Stimulated activated memory B cell treated with anti-CD40 and anti-IgM and Interleukin-4, amounts not matched to agents 10 μg/mL and 1 μg/mL and 100 μg/mL, for 72 hours (primary cell): ENCODE results near the gene EXOC4.
"Not testable (repeated sequence)": the region's sequence is repeated elsewhere in the genome, so short reads cannot be mapped to it uniquely, and the experiment has no call there.

ENCODE experiments used
- ATAC-seq: fragments of 150-1000 bp; cut with Tn5 transposase; 2 replicates; pipeline ENCODE4 v1.10.0; 2021
- H3K27ac Mint-ChIP-seq: one replicate; pipeline ENCODE4 v1.8.0; 2022; ENCODE audit warnings: mild to moderate bottlenecking, mixed read lengths
- H3K27me3 Mint-ChIP-seq: one replicate; pipeline ENCODE4 v1.8.0; 2022; ENCODE audit warnings: mixed read lengths
- H3K36me3 Mint-ChIP-seq: one replicate; pipeline ENCODE4 v1.8.0; 2022; ENCODE audit warnings: mixed read lengths
- H3K4me1 Mint-ChIP-seq: one replicate; pipeline ENCODE4 v1.8.0; 2022; ENCODE audit warnings: mixed read lengths
- H3K4me3 Mint-ChIP-seq: one replicate; pipeline ENCODE4 v1.8.0; 2022; ENCODE audit warnings: mild to moderate bottlenecking, moderate library complexity, mixed read lengths
- H3K9me3 Mint-ChIP-seq: one replicate; pipeline ENCODE4 v1.8.0; 2022; ENCODE audit warnings: mixed read lengths

Gene EXOC4

DNA sequence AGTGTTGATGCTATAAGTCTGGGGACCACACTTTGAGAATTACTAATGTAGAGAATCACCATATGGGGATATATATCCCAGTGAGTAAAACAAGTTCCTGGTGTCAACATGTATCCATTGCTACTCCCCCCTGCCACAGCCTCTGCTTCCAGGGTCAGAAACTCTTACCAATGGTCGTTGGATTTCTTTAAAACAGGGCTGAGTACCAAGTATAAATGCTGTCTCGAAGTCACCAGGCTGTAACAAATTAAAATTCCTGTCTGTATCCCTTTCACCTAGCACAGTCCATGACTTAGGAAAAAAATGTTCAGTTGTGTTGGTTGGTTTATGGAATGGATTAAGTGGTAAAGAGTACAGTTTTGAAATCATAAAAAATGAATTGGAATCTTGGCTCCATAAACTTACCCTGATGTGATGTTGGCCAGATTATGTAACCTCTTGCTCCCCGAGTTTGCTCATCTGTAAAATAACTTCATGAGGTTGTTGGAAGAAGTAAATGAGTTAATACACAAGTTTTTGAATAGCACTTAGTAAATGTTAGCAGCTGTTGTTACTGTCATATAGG, 510.3 kb downstream of the EXOC4 start:
- Mint-ChIP-seq H3K27ac (no peak overlapping the region), H3K4me3 (no peak overlapping the region)
- ATAC-seq = no peak

DNA sequence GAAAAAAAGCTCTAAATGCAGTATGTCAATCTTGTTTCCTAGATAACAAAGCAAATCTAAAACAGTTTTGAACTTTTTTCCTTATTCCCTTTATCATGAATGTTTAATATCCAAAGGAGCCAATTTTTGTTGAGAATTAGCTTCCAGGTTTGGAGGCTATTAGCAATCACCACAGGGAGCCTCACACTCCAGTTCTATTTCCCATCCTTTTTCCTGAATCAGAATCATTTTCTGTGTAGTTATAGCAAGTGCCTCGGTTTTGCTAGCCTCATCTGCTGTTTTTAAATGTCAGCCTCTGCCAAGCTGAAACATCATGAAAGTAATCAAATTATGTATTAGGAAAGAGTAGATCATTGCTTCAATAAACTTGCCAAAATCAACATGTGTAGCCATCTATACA, 516.8 kb downstream of the EXOC4 start:
- no peak for ATAC-seq
- Mint-ChIP-seq H3K27ac (no peak overlapping the region), H3K27me3 (no peaks in the 10 kb centered on the region), H3K4me3 (no peak overlapping the region), H3K9me3 (no peaks in the 10 kb centered on the region), H3K36me3 (peaks cover 13% of the 10 kb centered on the region), H3K4me1 (no peaks in the 10 kb centered on the region)

More for the DNA sequence above, 510.3 kb downstream of the EXOC4 start:
- H3K4me1 Mint-ChIP-seq = no peaks in the 10 kb centered on the region
- no peaks in the 10 kb centered on the region for H3K27me3 Mint-ChIP-seq
- no peaks in the 10 kb centered on the region for H3K9me3 Mint-ChIP-seq
- H3K36me3 Mint-ChIP-seq = peaks cover 27% of the 10 kb centered on the region

DNA sequence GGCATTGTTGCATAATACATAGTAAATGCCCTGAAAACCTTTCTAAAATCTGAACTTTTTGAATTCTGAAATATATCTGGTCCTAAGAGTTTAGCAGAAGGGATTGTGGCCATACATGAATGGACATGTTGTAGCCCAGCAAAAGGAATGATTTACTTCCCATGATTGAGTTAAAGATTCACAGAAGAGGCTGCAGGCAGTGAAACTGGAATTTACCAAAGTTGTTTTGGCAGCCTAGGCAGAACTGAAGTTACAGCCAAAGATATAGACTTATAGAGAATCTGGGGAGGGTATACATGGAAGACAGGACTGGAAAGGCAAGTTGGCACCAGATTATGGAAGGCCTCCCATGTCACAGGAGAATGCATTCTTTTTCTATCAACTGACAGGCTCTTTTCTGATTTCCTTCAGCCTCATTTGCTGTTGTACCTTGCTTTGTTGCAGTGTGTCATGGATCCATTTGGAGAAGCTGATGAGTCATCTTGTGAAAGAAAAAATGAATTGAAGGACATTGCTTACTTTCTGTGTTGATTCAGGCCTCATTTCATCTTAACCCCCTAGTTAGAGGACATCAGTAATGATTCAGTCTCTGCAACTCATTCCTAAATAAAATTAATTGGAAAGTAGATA, 518.1 kb downstream of the EXOC4 start:
- Mint-ChIP-seq H3K27me3 (no peaks in the 10 kb centered on the region), H3K4me3 (no peak overlapping the region), H3K9me3 (no peaks in the 10 kb centered on the region), H3K27ac (no peak overlapping the region), H3K36me3 (peaks cover 13% of the 10 kb centered on the region), H3K4me1 (no peaks in the 10 kb centered on the region)
- ATAC-seq = no peak

DNA sequence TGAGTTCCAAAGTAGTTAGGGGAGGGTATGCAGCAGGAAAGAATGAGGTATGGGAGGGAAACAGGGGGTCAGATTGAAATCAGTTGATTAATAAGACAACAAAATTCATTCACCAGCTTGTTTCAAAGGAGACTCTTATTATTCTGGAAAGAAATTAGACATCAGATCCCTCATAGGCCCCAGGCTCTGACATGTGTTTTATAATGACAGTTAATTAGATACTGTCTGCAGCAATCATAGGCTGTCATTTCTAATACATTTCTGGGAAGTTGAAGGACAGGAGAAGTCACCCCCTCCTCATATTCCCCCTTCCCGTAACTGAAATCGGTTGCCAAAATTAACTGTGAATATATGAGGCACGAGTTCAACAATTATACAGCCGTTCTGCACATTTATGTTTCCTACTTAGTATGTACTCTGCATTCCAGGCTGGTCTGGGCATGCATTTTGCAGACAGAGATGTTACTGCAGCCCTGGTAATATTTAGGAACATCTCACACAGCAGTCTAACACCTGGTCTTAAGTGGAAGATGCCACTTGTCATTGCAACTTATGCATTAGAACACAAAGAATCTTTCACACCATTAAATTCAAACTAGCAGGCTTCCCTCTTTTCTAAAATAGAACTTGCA, 519.0 kb downstream of the EXOC4 start:
- H3K4me3 Mint-ChIP-seq = no peak overlapping the region
- no peaks in the 10 kb centered on the region for H3K9me3 Mint-ChIP-seq
- H3K27ac Mint-ChIP-seq = no peak overlapping the region
- H3K36me3 Mint-ChIP-seq = peaks cover 12% of the 10 kb centered on the region
- no peaks in the 10 kb centered on the region for H3K4me1 Mint-ChIP-seq
- ATAC-seq = no peak
- H3K27me3 Mint-ChIP-seq = no peaks in the 10 kb centered on the region

DNA sequence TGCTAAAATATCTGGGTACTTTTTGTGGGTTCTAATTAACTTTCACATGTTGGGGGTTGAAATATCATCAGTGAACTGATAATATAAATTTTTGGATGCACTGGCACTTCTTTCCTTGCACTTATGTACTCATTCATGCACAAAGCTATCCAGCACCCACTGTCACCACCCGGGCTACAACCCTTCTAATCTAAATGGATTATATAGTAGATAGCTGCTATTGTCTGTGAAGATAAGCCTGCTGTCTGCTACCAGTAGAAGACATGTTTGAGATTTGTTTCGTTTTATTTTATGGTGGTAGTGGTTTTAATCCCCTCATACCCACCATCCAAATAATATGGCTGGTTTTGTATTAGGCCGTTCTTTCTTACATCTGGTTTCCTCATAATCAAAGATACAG, 520.7 kb downstream of the EXOC4 start:
- Mint-ChIP-seq H3K27me3 (no peaks in the 10 kb centered on the region), H3K36me3 (peaks cover 17% of the 10 kb centered on the region), H3K4me1 (no peaks in the 10 kb centered on the region), H3K4me3 (no peak overlapping the region), H3K27ac (no peak overlapping the region), H3K9me3 (no peaks in the 10 kb centered on the region)
- no peak for ATAC-seq

DNA sequence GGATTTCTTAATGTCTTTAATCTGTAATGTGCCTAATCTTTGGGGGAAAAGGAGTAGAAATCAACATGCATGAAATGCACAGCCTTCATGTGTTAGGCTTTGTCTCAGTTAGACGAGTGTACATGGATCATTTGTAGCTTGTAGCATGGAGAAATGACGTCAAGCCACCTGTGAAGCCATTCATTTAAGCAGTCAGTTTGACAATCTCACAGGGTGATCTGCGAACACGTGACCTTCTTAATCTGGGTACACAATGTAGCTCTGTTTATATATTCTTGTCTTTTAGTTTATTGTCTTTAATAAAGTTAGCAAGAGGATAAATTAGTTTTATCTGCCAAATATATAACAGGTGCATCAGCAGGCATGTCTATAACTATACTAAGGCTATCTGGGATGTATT, 522.3 kb downstream of the EXOC4 start:
- ATAC-seq = no peak
- peaks cover 29% of the 10 kb centered on the region for H3K36me3 Mint-ChIP-seq

DNA sequence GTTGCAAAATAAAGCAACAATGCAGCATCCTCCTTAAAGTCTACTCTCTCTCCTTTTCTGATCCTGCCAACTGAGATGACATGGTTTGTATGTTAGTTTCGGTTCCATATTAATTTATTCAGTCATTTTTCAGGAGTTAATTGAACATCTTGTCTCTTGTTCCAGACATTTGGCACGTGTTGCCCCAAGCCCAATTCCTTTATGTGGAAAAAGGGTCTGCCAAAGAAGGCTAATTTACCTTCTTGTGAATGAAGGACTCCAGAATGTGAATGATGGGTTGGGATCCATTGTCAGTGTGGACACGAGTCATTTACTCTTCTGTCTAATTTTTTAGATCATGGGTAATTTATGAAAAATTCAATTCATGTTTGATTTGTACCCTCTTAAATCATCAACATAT, 523.4 kb downstream of the EXOC4 start:
- Mint-ChIP-seq H3K27me3 (no peaks in the 10 kb centered on the region), H3K36me3 (peaks cover 29% of the 10 kb centered on the region), H3K27ac (no peak overlapping the region), H3K4me1 (no peaks in the 10 kb centered on the region), H3K9me3 (no peaks in the 10 kb centered on the region), H3K4me3 (no peak overlapping the region)
- no peak for ATAC-seq

More for the DNA sequence above, 522.3 kb downstream of the EXOC4 start:
- H3K27me3 Mint-ChIP-seq = no peaks in the 10 kb centered on the region
- no peak overlapping the region for H3K27ac Mint-ChIP-seq
- H3K4me1 Mint-ChIP-seq = no peaks in the 10 kb centered on the region
- no peak overlapping the region for H3K4me3 Mint-ChIP-seq
- no peaks in the 10 kb centered on the region for H3K9me3 Mint-ChIP-seq

DNA sequence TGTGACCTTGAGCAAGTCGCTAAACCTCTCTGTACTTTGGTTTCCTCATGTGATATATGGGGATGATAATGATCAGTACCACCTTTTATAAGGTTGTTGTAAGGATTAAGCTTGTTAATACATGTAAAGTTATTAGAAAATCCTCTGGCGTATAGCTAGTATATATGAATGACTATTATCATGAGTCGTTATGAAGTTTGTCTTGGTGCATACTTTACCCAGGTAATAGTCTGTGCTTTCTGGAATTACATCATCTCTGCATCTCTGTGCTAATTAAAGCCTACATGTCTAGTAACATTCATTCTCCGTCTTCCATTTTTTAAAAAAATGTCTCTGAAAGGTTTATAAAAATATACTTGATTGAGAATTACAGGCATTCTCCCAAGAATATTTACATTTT, 524.8 kb downstream of the EXOC4 start:
- no peak overlapping the region for H3K4me3 Mint-ChIP-seq
- H3K36me3 Mint-ChIP-seq = peaks cover 29% of the 10 kb centered on the region
- H3K27ac Mint-ChIP-seq = no peak overlapping the region
- no peak for ATAC-seq
- H3K27me3 Mint-ChIP-seq = no peaks in the 10 kb centered on the region
- H3K9me3 Mint-ChIP-seq = no peaks in the 10 kb centered on the region
- no peaks in the 10 kb centered on the region for H3K4me1 Mint-ChIP-seq

DNA sequence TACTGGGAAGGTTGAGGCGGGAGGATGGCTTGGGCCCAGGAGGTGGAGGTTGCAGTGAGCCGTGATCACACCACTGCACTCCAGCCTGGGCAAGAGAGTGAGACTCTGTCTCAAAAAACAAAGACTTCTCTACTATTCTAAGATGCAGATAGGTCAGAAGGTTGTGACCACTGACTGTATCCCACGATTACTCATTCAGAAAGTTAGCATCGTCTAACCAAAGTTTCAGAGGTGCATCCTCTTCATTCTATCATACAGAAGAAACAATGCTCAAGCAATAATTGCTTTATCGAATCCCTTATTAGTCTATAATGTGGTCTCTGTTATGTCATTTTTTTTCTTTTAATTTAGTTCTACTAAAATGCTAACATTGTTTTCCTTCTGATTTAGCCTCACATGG, 525.6 kb downstream of the EXOC4 start:
- Mint-ChIP-seq H3K27me3 (no peaks in the 10 kb centered on the region), H3K27ac (no peak overlapping the region), H3K4me3 (no peak overlapping the region), H3K4me1 (no peaks in the 10 kb centered on the region), H3K36me3 (peaks cover 29% of the 10 kb centered on the region), H3K9me3 (no peaks in the 10 kb centered on the region)
- ATAC-seq = peak; percentile 76

DNA sequence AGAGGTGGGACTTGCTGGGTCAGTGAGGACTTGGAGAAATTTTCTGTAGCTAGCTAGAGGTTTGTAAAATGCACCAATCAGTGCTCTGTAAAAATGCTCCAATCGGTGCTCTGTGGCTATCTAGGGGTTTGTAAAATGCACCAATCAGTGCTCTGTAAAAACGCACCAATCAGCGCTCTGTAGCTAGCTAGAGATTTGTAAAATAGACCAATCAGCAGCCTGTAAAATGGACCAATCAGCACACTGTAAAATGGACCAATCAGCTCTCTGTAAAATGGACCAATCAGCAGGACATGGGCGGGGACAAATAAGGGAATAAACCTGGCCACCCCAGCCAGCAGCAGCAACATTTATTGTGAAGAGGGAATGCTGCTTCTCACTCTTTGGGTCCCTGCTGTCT, 526.7 kb downstream of the EXOC4 start:
- not testable (repeated sequence) for H3K4me3 Mint-ChIP-seq, H3K9me3 Mint-ChIP-seq, H3K27me3 Mint-ChIP-seq, H3K27ac Mint-ChIP-seq, H3K4me1 Mint-ChIP-seq, ATAC-seq
- peaks cover 29% of the 10 kb centered on the region for H3K36me3 Mint-ChIP-seq

DNA sequence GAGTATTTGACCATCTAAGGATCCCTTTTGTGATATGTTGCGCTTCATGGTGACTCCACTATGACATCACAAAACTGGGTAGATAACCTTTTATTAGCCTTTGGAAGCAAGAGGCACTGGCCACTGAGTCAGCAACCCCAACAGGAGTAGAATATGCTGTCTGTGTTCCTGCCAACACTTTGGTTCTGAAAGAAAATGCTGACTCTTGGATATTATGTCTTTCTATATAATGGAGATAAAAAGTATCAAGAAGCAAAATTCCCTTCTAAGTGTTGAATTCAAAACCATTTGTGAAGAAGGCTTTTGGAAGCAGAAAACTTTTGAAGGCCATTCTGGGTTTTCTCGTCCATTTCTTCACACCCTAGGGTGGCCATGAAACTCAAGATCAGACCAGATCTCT, 528.0 kb downstream of the EXOC4 start:
- H3K27me3 Mint-ChIP-seq = no peaks in the 10 kb centered on the region
- H3K27ac Mint-ChIP-seq = no peak overlapping the region
- no peaks in the 10 kb centered on the region for H3K9me3 Mint-ChIP-seq
- no peak overlapping the region for H3K4me3 Mint-ChIP-seq
- no peaks in the 10 kb centered on the region for H3K4me1 Mint-ChIP-seq
- H3K36me3 Mint-ChIP-seq = peaks cover 29% of the 10 kb centered on the region
- ATAC-seq = no peak

DNA sequence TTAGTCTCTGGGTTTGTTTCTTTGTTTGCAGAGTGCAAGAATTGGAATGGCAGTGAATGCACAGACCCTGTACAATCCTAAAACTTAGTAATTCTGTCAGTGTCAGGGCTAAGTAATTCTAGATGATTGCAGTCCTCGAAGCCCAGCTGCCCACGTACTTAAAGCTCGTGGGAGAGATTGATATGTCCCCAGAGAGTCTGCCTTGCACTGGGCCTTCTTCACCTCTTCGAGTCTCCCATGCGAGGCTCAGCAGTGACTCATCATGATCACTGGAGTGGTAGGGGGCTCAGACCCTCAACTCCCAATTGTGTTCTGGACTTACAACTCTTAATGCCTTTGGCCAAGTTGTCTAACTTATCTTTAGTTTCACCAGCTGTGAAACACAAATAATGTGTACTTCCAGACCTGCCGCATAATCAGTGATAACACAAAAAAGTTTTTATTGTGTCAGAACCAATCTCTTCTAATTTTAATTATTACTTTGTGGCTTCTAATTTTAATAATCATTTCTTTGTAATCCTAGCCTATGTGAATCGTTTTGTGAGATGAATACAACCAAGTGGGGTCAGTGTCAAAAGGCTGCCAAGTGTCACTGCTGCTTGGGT, 528.7 kb downstream of the EXOC4 start:
- Mint-ChIP-seq H3K4me1 (no peaks in the 10 kb centered on the region), H3K27me3 (no peaks in the 10 kb centered on the region), H3K36me3 (peaks cover 29% of the 10 kb centered on the region), H3K27ac (no peak overlapping the region), H3K4me3 (no peak overlapping the region), H3K9me3 (no peaks in the 10 kb centered on the region)
- no peak for ATAC-seq

DNA sequence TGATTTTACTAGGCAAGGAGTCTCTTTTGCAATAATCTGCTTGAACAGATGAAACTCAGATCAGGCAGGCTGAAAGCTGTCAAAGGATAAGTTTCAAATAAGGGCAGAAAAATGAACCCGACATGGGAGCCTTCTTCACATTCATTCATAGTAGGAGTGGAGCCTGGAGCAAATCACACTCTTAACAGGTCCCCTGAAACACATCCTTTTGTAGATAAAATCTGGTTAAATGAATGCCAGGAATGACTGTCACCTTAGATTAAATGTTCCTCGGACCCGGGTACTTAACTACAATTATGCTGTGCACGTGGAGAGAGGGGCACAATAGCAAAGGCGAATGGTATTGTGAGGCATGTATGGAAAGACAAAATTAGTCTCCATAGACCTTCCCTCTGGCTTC, 529.6 kb downstream of the EXOC4 start:
- Mint-ChIP-seq H3K4me3 (no peak overlapping the region), H3K36me3 (peaks cover 21% of the 10 kb centered on the region), H3K27ac (no peak overlapping the region), H3K9me3 (no peaks in the 10 kb centered on the region), H3K4me1 (no peaks in the 10 kb centered on the region), H3K27me3 (no peaks in the 10 kb centered on the region)
- no peak for ATAC-seq

DNA sequence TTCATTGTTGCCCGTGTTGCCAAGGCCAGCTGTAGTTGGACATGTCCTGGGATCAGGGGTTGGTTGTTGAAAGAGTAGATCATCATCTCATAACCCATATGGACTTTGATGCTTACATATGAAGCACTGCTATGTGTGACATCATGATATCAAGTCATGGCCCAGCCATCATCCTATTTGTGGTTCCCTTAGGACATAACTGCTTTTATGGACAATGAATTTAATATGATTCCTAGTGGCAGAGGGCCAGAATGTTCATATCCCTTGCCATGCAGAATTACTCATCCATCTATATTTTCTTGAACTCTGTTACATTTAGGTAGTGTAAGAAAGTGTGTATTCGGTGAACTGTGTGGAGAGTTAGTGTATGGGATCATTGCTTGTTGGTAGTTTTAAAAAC, 530.4 kb downstream of the EXOC4 start:
- H3K4me3 Mint-ChIP-seq = no peak overlapping the region
- no peak for ATAC-seq
- H3K36me3 Mint-ChIP-seq = peaks cover 17% of the 10 kb centered on the region
- no peaks in the 10 kb centered on the region for H3K4me1 Mint-ChIP-seq
- no peaks in the 10 kb centered on the region for H3K27me3 Mint-ChIP-seq
- no peak overlapping the region for H3K27ac Mint-ChIP-seq
- no peaks in the 10 kb centered on the region for H3K9me3 Mint-ChIP-seq

DNA sequence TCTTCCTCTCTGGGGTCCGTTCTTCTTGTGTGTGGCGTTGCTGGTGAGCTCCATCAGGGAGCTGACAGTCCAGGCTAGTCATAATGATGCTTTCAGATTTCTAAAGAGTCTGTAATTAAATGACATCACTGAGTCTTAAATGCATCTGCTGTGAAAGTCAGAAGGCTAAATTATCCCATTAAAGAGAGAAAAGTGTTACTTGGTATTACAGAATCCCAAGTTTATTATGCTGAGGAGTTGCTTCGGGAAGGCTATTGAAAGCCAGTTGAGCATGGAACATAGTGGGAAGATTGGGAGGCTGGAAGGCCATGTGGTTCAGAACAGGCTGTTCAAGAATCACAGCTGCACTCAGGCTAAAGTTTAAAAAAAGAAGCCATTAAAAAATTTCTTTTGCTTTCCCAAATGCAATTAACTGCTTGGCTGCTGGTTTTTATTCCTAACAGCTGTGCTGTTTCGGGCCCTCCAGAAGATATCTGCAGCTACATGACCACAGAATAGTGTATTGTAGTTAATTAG, 531.7 kb downstream of the EXOC4 start:
- Mint-ChIP-seq H3K9me3 (no peaks in the 10 kb centered on the region), H3K27ac (no peak overlapping the region), H3K4me3 (no peak overlapping the region), H3K4me1 (no peaks in the 10 kb centered on the region), H3K27me3 (no peaks in the 10 kb centered on the region), H3K36me3 (peaks cover 16% of the 10 kb centered on the region)
- no peak for ATAC-seq
